Myocyte (in vitro differentiated cells): ENCODE results near the gene HNRNPUL1. TPM values are rescaled to one million over a fixed set of nuclear protein-coding genes. Genes with fewer than 3 reads are reported as not detected.

Experiments used
- DNase-seq: peaks from one replicate; pipeline ENCODE4 v3.0.0-alpha.2; 2012; ENCODE audit warnings: low read depth
- total RNA-seq: library from RNA; depleted of rRNA; stranded (reverse); fragments of >200 nt; gene quantifications from 2 replicates; pipeline ENCODE4 v1.2.3, GENCODE V29; 2014

HNRNPUL1 gene
- total RNA-seq, 1 donor from 2014 or later, result 81.4 TPM

- DNase-seq, result no peak
Measured at GRCh38 chr19:41351339-41352245, 87.4 kb downstream of the HNRNPUL1 start.

- DNase-seq, result no peak
Measured at GRCh38 chr19:41352279-41352608, 88.1 kb downstream of the HNRNPUL1 start.

- DNase-seq, result peak; percentile 67
Measured at GRCh38 chr19:41352609-41353465, 88.7 kb downstream of the HNRNPUL1 start.

- peak; percentile 87 for DNase-seq
Measured at GRCh38 chr19:41353466-41354342, 89.5 kb downstream of the HNRNPUL1 start, which contains the start of gene TGFB1. Gene TGFB1, minus strand, starts transcription at chr19:41353922. Its CDS starts 878 bp downstream, at chr19:41353044.

- DNase-seq, result no peak
Measured at GRCh38 chr19:41354343-41354953, 90.3 kb downstream of the HNRNPUL1 start.

- DNase-seq, result no peak
Measured at GRCh38 chr19:41355035-41355434, 90.9 kb downstream of the HNRNPUL1 start.

- no peak for DNase-seq
Measured at GRCh38 chr19:41355802-41356201, 91.6 kb downstream of the HNRNPUL1 start.

GRCh38 chr19:41356984-41357739, 93.0 kb downstream of the HNRNPUL1 start:
- DNase-seq, result no peak

Other genes starting within 250 kb of the HNRNPUL1 start
- gene CYP2A13, start 175.9 kb upstream of the HNRNPUL1 start, total RNA-seq, result not detected in 2 replicates
- gene CYP2F1, start 149.9 kb upstream of the HNRNPUL1 start, total RNA-seq, result not detected in 2 replicates
- gene CYP2S1, start 71.2 kb upstream of the HNRNPUL1 start, total RNA-seq, result not detected in 2 replicates
- gene AXL, start 45.1 kb upstream of the HNRNPUL1 start, total RNA-seq, result 24.8 and 27.0 TPM in 2 replicates
- gene CCDC97, start 45.8 kb downstream of the HNRNPUL1 start, total RNA-seq, result 16.0 and 17.4 TPM in 2 replicates
- gene TGFB1, start 89.5 kb downstream of the HNRNPUL1 start, total RNA-seq, result 12.3 and 17.1 TPM in 2 replicates
- gene B9D2, start 99.8 kb downstream of the HNRNPUL1 start, total RNA-seq, result 3.5 and 5.0 TPM in 2 replicates
- 0.59 and 1.7 TPM in 2 replicates for gene TMEM91, start 112.2 kb downstream of the HNRNPUL1 start, total RNA-seq
- gene EXOSC5, start 133.0 kb downstream of the HNRNPUL1 start, total RNA-seq, result 22.2 and 35.4 TPM in 2 replicates
- gene BCKDHA, start 133.4 kb downstream of the HNRNPUL1 start, total RNA-seq, result 53.4 and 77.7 TPM in 2 replicates
- not detected in 2 replicates for gene B3GNT8, start 163.0 kb downstream of the HNRNPUL1 start, total RNA-seq
- gene DMAC2, start 175.5 kb downstream of the HNRNPUL1 start, total RNA-seq, result 36.2 and 43.2 TPM in 2 replicates
- gene ERICH4, start 178.8 kb downstream of the HNRNPUL1 start, total RNA-seq, result not detected in 2 replicates